Panc1 (cell line): ENCODE data around the gene OR11L1. TPM values are rescaled to one million over a fixed set of nuclear protein-coding genes. Genes with fewer than 3 reads are reported as not detected.

Source experiments
- ATAC-seq: fragments of 200-7000 bp; cut with Tn5 transposase; 2 replicates; pipeline ENCODE4 v1.9.1; 2020; ENCODE audit warnings: mild to moderate bottlenecking, moderate library complexity
- BruUV-seq: library from RNA; stranded (reverse); fragments of 400-500 nt; replicated peaks from 2 replicates; lab custom pipeline; 2021; lab: Mats Ljungman, UMichigan
- CTCF ChIA-PET: fragments of 300-600 bp; sonication (Branson Sonifier 250); formaldehyde crosslinking; loops from one replicate; lab custom pipeline; 2022; ENCODE audit warnings: antibody characterized with exemption; lab: Charles Lee
- POLR2A ChIA-PET: fragments of 300-600 bp; sonication (Branson Sonifier 250); formaldehyde crosslinking; loops from one replicate; lab custom pipeline; 2022; ENCODE audit warnings: antibody characterized with exemption; lab: Charles Lee
- DNase-seq: peaks from one replicate; pipeline ENCODE4 v3.0.0-alpha.2; 2010; ENCODE audit warnings: low read depth, low spot score
- H3K27ac ChIP-seq: 2 replicates; pipeline ENCODE4 v1.5.1; 2011; ENCODE audit warnings: mild to moderate bottlenecking, low read length, inconsistent platforms
- H3K27me3 ChIP-seq: fragments of 200-500 bp; sonication (Bioruptor generic); 2 replicates; pipeline ENCODE4 v1.6.0; 2014; ENCODE audit warnings: low read length, inconsistent platforms; ENCODE audit not compliant: control insufficient read depth, insufficient read depth
- H3K36me3 ChIP-seq: fragments of 200-500 bp; sonication (Bioruptor generic); 2 replicates; pipeline ENCODE4 v1.5.1; 2014; ENCODE audit warnings: inconsistent platforms, mild to moderate bottlenecking, low read length, moderate library complexity; ENCODE audit not compliant: control insufficient read depth, insufficient read depth
- H3K4me1 ChIP-seq: 2 replicates; pipeline ENCODE4 v1.5.1; 2011; ENCODE audit warnings: inconsistent platforms, mild to moderate bottlenecking, low read length, moderate library complexity; ENCODE audit not compliant: control insufficient read depth, insufficient read depth
- H3K4me3 ChIP-seq, 2 experiments: 2 replicates each; pipeline ENCODE4 v1.5.1; 2011 to 2012; ENCODE audit warnings: low read depth in 2 of 2, low read length in 2 of 2, mild to moderate bottlenecking in 2 of 2, inconsistent platforms in 1 of 2, moderate library complexity in 1 of 2
- H3K9me3 ChIP-seq: fragments of 200-500 bp; sonication (Bioruptor generic); 2 replicates; pipeline ENCODE4 v1.5.1; 2014; ENCODE audit warnings: low read depth, mild to moderate bottlenecking, inconsistent platforms, low read length, moderate library complexity; ENCODE audit not compliant: control insufficient read depth, insufficient read depth
- CTCF ChIP-seq: fragments of 450-650 bp; IDR thresholded peaks from 2 replicates; pipeline ENCODE4 v1.5.1; 2017; ENCODE audit warnings: mild to moderate bottlenecking
- REST ChIP-seq, 2 experiments: IDR thresholded peaks; 2 replicates each; pipeline ENCODE4 v1.6.1; 2011 to 2012; ENCODE audit warnings: low read depth in 2 of 2, control low read depth in 1 of 2, low read length in 1 of 2, mild to moderate bottlenecking in 1 of 2, moderate library complexity in 1 of 2; ENCODE audit not compliant: insufficient read depth in 1 of 2
- SIN3A ChIP-seq: IDR thresholded peaks from 2 replicates; pipeline ENCODE4 v1.6.1; 2012; ENCODE audit warnings: low read depth, mild to moderate bottlenecking, low read length, moderate library complexity, borderline replicate concordance; ENCODE audit not compliant: insufficient read depth
- in situ Hi-C: cut with HindIII; loops from 2 replicates; pipeline ENCODE4 v1.10.0; 2016; ENCODE audit warnings: low sequenced_read_pairs, low pct_unique_long_range_greater_than_20kb
- intact Hi-C: fragments of 100-400 bp; cut with micrococcal nuclease; formaldehyde crosslinking; loops from one replicate; pipeline ENCODE4 v1.10.0; 2022; ENCODE audit not compliant: unreplicated experiment
- total RNA-seq: library from RNA; stranded (reverse); gene quantifications from one replicate; pipeline ENCODE4 v1.2.1, GENCODE V29; 2021; ENCODE audit not compliant: unreplicated experiment

The OR11L1 gene
- total RNA-seq, 1 experiment from 2014 or later = not detected

- ATAC-seq (no peak), DNase-seq (no peak)
- no peak for TF ChIP-seq SIN3A
- no peak overlapping the region for H3K27ac ChIP-seq
- ChIA-PET POLR2A (no interaction called here), CTCF (no interaction called here)
- H3K36me3 ChIP-seq = no peaks in the 10 kb centered on the region
- H3K4me1 ChIP-seq = no peaks in the 10 kb centered on the region
- no peak overlapping the region for H3K4me3 ChIP-seq
- no TSS peak for BruUV-seq
- in situ Hi-C loops = no loop called here
- intact Hi-C loops = loop anchor here (10.0 kb wide), 1 partner anchor 59 kb away; no protein-coding TSS in a partner anchor
- H3K9me3 ChIP-seq = no peaks in the 10 kb centered on the region
- H3K27me3 ChIP-seq = no peaks in the 10 kb centered on the region
Measured at GRCh38 chr1:247855911-247856310, 14.2 kb upstream of the OR11L1 start.

- Histone ChIP-seq H3K27me3 (no peaks in the 10 kb centered on the region), H3K9me3 (no peaks in the 10 kb centered on the region), H3K4me1 (no peaks in the 10 kb centered on the region), H3K4me3 (no peak overlapping the region), H3K27ac (no peak overlapping the region), H3K36me3 (no peaks in the 10 kb centered on the region)
- intact Hi-C loops = loop anchor here (10.0 kb wide), 1 partner anchor 60 kb away; no protein-coding TSS in a partner anchor
- in situ Hi-C loops = no loop called here
- ChIA-PET POLR2A (interaction anchor here (0.6 kb wide), 1 partner anchor 8 kb away, joined by 3 read pairs; no protein-coding TSS in a partner anchor), CTCF (no interaction called here)
- BruUV-seq = no TSS peak
- DNase-seq = no peak
- ATAC-seq = no peak
- TF ChIP-seq CTCF (no peak), SIN3A (no peak)
Measured at GRCh38 chr1:247854899-247855545, 13.3 kb upstream of the OR11L1 start.

- intact Hi-C loops (loop anchor here (10.0 kb wide), 1 partner anchor 65 kb away; no protein-coding TSS in a partner anchor), in situ Hi-C loops (no loop called here)
- POLR2A ChIA-PET = no interaction called here
- no peaks in the 10 kb centered on the region for H3K27me3 ChIP-seq
- no TSS peak for BruUV-seq
- no peaks in the 10 kb centered on the region; the same call in 1 of the 2 replicates for H3K9me3 ChIP-seq
- no peak overlapping the region for H3K27ac ChIP-seq
- H3K4me1 ChIP-seq = no peaks in the 10 kb centered on the region
- no peak for TF ChIP-seq CTCF
- TF ChIP-seq SIN3A = no peak
- TF ChIP-seq REST (IDR thresholded peaks at IDR 0.05; ENCODE audit: insufficient read depth in 1 of 2, low read depth in 2 of 2, low read length in 1 of 2) = no peak
- H3K4me3 ChIP-seq = no peak overlapping the region
- CTCF ChIA-PET = no interaction called here
- ATAC-seq (no peak), DNase-seq (no peak)
- H3K36me3 ChIP-seq = no peaks in the 10 kb centered on the region
Measured at GRCh38 chr1:247849616-247850015, 7.9 kb upstream of the OR11L1 start.
